Activated CD8-positive, alpha-beta memory T cell treated with anti-CD3 and anti-CD28 coated beads for 1 hour (primary cell): ENCODE data around the gene TH.
"Not testable (repeated sequence)": the region's sequence is repeated elsewhere in the genome, so short reads cannot be mapped to it uniquely, and the experiment has no call there.

Source experiments
- DNase-seq, 2 donors: peaks; one replicate each; pipeline ENCODE4 v3.0.0-alpha.2; 2020; ENCODE audit warnings: low read depth in 1 of 2; ENCODE audit errors: extremely low read depth in 1 of 2

The TH gene

GRCh38 chr11:2132246-2132645 is 39.4 kb downstream of the TH start:
- DNase-seq = no peak

DNA sequence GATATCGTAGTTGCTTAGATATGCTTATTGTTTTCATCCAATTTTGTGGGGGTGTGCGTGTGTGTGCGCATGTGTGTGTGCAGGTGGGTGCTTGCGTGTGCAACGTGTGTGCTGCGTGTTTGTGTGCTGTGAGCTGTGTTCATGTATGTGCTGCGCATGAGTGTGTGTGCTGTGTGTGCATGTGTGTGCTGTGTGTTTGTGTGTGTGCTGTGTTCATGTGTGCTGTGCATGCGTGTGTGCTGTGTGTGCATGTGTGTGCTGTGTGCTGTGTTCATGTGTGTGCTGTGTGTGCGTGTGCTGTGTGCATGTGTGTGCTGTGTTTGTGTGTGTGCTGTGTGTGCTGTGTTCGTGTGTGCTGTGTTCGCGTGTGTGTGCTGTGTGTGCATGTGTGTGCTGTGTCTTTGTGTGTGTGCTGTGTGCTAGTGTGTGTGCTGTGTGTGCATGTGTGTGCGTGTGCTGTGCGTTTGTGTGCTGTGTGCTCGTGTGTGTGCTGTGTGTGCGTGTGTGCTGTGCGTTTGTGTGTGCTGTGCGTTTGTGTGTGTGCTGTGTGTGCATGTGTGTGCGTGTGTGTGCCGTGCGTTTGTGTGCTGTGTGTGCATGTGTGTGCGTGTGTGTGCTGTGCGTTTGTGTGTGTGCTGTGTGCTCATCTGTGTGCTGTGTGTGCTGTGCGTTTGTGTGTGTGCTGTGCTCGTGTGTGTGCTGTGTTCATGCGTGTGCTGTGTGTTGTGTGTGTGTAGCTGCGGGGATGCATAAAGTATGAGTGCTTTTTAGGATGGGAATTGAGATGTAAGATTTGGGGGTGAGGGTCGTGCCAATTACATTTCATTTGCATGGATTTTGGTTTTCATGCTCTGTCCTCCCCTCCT is 40.0 kb downstream of the TH start:
- DNase-seq = no peak

- DNase-seq = no peak
Observed at GRCh38 chr11:2130881-2131352, 40.7 kb downstream of the TH start.

GRCh38 chr11:2129699-2130366 is 41.8 kb downstream of the TH start:
- no peak for DNase-seq

GRCh38 chr11:2129308-2129698 is 42.3 kb downstream of the TH start:
- no peak for DNase-seq

DNA sequence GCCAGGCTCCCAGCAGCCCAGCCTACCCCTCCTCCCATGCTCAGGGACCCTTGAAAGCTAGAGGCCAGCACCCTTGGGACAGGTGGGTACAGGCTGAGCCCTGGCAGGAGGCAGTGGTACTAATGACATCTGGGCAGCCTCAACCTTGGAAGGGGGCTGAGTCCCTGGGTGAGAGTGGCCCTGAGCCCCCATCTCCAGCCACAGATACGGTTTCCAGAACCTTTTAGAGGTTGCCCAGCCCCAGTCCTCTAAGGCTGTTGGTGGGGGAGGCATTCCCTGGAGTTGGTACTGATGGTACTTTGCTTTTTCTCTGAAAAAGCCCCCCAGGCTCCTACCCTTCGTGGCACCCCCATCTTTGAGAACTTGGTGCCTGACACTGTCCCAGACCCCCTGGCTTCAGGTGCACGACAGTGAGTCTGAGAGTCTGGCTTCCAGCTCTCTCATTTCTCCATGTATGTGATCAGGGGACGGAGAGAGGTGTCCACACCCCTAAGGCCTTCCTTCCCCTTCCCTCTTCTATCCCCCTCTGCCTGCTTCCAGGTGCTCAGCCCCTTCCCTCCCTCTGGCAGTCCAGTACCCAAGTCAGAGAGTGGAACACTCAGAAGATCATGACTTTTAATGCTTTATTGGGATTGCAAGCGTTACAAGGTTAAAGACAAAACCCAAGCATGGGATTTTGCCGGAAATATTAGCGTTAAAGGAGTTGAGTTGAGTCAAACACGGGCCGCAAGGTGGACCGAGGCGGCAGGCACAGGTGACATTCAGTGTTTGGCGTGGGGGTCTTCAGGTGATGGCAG is 42.9 kb downstream of the TH start:
- no peak for DNase-seq

- DNase-seq = no peak
Observed at GRCh38 chr11:2128130-2128510, 43.5 kb downstream of the TH start.

DNA sequence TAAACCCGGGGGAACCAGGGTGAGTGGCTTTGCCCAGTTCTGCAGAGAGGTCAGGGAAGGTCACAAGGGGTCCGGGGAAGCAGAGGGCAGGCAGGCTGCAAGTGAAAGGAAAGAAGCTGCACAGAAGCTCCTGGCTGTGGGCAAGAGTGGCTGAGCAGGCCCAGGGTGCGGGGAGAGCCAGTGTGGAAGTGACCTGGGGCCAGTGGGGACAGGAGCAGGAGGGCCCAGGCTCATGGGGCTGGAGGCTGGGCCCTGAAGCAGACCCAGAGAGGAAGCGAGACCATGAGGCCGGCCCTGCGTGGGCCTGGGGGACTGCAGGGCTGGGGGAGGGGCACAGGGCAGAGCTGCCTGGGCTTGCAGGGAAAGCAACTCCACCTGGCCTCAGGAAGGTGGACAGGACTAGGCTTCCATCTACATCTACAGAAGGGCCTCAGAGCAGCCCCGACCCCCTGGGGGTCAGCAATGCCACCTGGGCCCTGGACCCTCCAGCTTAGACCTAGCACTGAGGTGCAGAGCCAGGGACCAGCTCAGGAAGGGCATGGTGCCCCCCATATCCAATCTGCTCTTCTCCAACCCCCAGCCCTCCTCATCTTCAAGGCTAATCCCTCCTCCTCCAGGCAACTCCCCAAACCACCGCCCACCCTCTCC is 44.0 kb downstream of the TH start:
- DNase-seq = no peak

DNA sequence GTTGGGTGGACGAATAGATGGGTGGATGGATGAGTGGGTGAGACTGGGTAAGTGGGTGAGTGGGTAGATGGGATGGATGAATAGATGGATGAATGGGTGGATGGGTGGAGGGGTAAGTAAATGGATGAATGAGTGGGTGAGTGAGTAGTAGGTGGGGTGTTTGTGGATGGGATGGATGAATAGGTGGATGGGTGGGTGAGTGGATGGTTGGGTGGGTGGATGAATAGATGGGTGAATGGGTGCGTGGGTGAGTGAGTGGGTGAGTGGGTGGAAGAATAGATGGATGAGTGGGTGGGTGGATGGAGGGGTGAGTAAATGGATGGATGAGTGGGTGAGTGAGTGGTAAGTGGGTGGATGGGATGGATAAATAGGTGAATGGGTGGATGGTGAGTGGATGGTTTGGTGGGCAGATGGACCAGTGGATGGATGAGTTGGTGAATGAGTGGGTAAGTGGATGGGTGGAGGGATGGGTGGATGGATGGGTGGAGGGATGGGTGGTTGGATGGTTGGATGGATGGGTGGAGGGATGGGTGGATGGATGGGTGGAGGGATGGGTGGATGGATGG is 45.0 kb downstream of the TH start:
- no peak for DNase-seq

DNA sequence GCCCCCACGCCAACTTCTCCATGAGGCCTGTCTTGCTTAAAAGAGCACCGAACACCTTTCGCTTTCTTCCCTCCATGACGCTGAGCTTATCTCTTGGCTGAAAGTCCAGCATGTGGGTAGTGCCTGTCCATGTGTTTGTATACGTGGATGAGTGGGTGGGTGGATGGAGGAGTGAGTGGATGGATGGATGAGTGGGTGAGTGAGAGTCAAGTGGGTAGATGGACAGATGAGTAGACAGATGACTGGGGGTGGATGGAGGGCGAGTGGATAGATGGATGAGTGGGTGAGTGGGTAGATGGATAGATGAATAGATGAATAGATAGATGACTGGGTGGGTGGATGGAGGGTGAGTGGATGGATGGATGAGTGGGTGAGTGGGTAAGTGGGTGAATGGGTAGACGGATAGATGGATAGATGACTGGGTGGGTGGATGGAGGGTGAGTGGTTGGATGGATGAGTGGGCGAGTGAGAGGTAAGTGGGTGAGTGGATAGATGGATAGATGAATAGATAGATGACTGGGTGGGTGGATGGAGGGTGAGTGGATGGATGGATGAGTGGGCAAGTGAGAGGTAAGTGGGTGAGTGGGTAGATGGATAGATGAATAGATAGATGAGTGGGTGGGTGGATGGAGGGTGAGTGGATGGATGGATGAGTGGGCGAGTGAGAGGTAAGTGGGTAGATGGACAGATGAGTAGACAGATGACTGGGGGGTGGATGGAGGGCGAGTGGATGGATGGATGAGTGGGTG is 46.7 kb downstream of the TH start:
- not testable (repeated sequence) for DNase-seq

DNA sequence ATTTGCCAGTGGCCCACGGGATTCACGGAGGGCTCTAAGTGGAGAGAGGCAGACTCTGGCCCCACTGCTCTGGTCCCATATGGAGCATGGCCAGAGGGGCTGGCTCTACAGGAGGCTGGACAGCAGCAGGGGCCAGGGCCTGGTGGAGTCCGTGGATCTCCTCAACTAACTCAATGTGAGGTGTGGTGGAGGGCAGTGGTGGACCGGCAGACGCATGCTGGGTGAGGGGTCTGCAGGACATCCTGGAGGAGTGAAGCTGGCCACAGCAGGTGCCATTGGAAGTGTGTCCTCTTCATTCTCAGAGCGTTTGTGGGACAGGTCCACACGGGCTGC is 48.0 kb downstream of the TH start:
- DNase-seq = no peak

DNA sequence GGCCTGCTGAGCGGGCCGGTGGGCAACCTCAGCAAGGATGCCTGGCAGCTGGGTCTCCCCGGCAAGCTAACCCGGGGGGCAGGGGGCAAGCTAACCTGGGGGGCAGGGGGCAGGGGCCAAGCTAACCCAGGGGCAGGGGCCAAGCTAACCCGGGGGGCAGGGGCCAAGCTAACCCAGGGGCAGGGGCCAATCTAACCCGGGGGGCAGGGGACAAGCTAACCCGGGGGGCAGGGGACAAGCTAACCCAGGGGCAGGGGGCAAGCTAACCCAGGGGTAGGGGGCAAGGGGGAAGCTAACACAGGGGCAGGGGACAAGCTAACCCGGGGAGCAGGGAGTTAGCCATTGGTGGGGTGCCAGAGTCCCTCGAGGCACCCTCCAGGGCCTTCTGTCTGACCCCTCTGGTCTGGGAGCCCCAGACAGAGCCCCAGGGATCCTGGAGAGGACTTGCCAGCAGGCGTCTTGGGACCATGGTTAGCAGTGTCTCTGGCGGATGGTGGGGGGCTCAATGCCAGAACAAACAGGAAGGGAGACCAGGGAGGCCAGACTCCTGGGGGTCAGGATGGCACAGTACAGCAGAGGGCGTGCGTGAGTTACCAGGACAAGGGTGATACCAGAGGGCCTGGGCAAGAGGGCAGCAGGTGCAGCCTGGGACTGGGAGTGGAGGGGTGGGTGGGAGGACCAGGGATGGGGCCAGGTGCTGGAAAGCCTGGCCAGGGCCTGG is 48.5 kb downstream of the TH start:
- no peak for DNase-seq

- no peak for DNase-seq
Observed at GRCh38 chr11:2122222-2122906, 49.3 kb downstream of the TH start.

DNA sequence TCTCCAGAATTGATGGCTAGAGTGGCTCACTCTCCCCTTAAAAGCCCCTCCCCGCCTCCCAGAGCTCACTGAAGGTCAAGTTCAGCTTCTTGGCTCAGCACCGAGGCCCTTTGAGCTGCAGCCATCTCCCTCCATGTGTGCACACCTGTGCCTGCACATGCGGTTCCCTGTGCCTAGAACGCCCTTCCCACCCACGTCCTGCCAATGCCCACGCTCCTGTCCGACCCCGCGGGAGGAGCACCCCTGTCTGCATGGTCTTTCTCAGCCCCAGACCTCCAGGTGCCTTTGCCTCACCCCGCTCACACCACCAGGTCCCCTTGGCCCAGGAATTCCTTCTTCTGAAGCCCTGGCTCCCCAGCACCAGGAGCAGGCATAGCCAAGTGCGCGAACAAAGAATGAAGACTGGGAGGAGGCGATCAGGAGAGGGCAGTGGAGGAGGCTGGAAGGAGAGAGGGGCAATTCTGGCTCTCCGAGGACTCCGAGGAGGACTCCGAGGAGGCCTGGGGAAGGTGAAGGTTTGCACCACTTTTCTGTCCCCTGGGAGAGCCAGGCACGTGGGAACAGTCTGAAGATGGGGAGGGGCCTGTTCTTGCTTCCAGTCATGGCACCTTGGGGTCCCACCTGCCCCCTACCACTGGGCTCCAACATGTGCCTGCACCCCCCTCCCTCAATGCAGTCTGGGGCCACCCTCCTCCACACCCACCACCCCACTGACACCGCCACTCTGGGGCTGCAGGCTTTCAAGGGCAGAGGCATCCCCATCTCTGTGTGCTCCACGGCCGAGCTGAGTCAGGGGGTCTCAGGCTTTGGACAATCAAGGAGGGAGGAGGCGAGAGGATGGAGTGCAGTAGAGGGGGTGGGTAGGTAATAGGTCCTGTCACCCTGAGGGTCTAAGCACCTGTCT is 50.1 kb downstream of the TH start:
- DNase-seq = no peak

GRCh38 chr11:2120359-2121100 is 51.1 kb downstream of the TH start:
- no peak for DNase-seq

DNA sequence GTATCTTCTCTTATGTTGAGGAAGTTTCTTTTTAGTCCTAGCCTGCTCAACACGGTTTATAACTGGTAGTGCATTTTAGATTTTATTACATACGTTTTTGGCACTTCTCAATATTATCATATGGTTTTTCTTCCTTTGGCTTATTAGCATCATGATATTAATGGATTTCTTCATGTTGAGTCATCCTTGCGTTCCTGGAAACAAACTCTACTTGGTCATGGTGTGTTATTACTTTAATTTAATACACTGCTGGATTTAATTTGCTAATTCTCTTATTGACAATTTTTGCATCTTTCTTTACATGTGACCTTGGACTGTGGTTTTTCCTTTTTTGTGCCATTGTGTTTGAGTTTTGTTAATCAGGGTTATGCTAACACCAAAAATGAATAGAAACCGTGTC is 52.9 kb downstream of the TH start:
- no peak for DNase-seq

DNA sequence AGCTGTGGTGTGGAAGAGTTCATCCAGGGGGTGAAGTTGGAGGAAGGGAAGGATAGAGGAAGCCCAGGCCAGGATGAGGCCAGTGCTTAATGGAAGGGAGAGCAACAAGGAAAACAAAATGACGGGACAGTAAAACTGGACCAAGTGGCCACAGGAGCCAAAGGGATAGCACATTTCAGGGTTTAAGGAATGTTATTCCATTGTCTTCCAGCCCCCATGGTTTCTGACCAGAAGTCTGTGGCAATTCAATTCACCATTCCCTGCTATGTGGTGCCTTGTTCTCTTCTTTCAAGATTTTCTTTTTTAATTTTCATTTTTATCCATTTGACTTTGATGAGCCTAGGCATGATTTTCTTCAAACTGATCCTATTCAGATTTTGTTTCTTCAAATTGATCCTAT is 54.9 kb downstream of the TH start:
- DNase-seq = no peak
